Measurements from ENCODE around the gene ZBTB45.

GRCh38 chr19:58562122-58563033 lies 42.8 kb upstream of the ZBTB45 start:
- TF ChIP-seq GATA2 (IDR thresholded peaks at IDR 0.05; ENCODE audit: low read depth, low read length) (no peak), GATA3 (IDR thresholded peaks at IDR 0.05; ENCODE audit: low read depth, low read length) (no peak)

All from SH-SY5Y (cell line).